ENCODE measurements around the gene DMWD. TPM values are rescaled to one million over a fixed set of nuclear protein-coding genes. Genes with fewer than 3 reads are reported as not detected.

The DMWD gene
- total and polyA plus RNA-seq, 2 of the 13 experiments (the other 11 are each of a cell fraction or from before 2014, with no cell fraction given) = 10.3 to 14.9 TPM

DNA sequence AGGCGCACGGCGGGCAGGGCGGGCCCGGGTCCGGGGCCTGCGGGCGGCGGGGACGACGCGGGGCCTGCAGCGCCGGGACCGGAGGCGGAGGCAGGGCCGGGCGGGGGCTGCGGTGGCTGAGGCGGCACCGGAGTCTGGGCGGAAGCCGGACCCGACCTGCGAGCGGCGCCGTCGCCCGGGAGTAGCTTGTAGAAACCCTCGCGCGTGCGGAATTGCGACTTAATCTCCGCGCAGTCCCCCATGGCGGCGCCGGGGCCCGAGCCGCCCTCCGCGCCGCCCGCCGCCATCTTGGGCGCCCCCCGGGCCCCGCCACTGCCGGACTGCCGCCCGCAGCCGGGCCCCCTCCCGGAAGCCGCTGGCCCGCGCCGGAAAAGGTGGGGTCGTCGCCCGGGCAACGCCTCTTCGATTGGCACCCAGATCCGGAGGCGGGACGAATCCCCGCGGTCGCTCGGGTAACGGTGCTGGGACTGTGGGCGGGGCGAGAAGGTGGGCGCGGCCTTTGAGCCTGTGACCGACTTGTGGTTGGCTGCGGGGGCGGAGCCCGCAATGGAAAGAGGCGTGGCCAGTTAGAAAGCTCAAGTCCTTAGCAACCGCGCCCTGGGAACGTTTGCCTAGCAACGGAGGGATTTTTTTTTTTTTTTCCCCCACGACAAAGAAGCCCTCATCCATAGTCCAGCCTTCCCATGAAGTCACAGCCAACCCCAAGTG is at the start of gene DMWD (continued):
- TF ChIP-seq, protein P1, sequence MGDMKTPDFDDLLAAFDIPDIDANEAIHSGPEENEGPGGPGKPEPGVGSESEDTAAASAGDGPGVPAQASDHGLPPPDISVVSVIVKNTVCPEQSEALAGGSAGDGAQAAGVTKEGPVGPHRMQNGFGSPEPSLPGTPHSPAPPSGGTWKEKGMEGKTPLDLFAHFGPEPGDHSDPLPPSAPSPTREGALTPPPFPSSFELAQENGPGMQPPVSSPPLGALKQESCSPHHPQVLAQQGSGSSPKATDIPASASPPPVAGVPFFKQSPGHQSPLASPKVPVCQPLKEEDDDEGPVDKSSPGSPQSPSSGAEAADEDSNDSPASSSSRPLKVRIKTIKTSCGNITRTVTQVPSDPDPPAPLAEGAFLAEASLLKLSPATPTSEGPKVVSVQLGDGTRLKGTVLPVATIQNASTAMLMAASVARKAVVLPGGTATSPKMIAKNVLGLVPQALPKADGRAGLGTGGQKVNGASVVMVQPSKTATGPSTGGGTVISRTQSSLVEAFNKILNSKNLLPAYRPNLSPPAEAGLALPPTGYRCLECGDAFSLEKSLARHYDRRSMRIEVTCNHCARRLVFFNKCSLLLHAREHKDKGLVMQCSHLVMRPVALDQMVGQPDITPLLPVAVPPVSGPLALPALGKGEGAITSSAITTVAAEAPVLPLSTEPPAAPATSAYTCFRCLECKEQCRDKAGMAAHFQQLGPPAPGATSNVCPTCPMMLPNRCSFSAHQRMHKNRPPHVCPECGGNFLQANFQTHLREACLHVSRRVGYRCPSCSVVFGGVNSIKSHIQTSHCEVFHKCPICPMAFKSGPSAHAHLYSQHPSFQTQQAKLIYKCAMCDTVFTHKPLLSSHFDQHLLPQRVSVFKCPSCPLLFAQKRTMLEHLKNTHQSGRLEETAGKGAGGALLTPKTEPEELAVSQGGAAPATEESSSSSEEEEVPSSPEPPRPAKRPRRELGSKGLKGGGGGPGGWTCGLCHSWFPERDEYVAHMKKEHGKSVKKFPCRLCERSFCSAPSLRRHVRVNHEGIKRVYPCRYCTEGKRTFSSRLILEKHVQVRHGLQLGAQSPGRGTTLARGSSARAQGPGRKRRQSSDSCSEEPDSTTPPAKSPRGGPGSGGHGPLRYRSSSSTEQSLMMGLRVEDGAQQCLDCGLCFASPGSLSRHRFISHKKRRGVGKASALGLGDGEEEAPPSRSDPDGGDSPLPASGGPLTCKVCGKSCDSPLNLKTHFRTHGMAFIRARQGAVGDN (CRISPR knock-in tag; IDR thresholded peaks at IDR 0.05) = peak; percentile 26; the same call in 1 of the 2 replicates
- peak; percentile 63 for TF ChIP-seq ZFX (CRISPR knock-in tag; IDR thresholded peaks at IDR 0.05; ENCODE audit: low read depth)
- no peak for TF ChIP-seq ZBTB7B (CRISPR knock-in tag; IDR thresholded peaks at IDR 0.05)
- TF ChIP-seq ZNF674 (CRISPR knock-in tag; IDR thresholded peaks at IDR 0.05; ENCODE audit: low read depth) = no peak
- no peak for TF ChIP-seq MZF1 (CRISPR knock-in tag; IDR thresholded peaks at IDR 0.05; ENCODE audit: borderline replicate concordance)
- TF ChIP-seq, protein P2, sequence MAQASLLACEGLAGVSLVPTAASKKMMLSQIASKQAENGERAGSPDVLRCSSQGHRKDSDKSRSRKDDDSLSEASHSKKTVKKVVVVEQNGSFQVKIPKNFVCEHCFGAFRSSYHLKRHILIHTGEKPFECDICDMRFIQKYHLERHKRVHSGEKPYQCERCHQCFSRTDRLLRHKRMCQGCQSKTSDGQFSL (CRISPR knock-in tag; IDR thresholded peaks at IDR 0.05) = no peak
- TF ChIP-seq RAD21 (CRISPR knock-in tag; IDR thresholded peaks at IDR 0.05) = peak; percentile 61; the same call in 1 of the 2 replicates
- TF ChIP-seq, protein P3, sequence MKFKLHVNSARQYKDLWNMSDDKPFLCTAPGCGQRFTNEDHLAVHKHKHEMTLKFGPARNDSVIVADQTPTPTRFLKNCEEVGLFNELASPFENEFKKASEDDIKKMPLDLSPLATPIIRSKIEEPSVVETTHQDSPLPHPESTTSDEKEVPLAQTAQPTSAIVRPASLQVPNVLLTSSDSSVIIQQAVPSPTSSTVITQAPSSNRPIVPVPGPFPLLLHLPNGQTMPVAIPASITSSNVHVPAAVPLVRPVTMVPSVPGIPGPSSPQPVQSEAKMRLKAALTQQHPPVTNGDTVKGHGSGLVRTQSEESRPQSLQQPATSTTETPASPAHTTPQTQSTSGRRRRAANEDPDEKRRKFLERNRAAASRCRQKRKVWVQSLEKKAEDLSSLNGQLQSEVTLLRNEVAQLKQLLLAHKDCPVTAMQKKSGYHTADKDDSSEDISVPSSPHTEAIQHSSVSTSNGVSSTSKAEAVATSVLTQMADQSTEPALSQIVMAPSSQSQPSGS (CRISPR knock-in tag; IDR thresholded peaks at IDR 0.05) = no peak
- no peak for TF ChIP-seq ZNF296 (CRISPR knock-in tag; conservative IDR thresholded peaks at IDR 0.05)
- no peak for TF ChIP-seq ZNF652 (CRISPR knock-in tag; IDR thresholded peaks at IDR 0.05; ENCODE audit: borderline replicate concordance, low read depth)
- TF ChIP-seq NFIC (IDR thresholded peaks at IDR 0.05; ENCODE audit: low read length) = no peak
- TF ChIP-seq, protein P4, sequence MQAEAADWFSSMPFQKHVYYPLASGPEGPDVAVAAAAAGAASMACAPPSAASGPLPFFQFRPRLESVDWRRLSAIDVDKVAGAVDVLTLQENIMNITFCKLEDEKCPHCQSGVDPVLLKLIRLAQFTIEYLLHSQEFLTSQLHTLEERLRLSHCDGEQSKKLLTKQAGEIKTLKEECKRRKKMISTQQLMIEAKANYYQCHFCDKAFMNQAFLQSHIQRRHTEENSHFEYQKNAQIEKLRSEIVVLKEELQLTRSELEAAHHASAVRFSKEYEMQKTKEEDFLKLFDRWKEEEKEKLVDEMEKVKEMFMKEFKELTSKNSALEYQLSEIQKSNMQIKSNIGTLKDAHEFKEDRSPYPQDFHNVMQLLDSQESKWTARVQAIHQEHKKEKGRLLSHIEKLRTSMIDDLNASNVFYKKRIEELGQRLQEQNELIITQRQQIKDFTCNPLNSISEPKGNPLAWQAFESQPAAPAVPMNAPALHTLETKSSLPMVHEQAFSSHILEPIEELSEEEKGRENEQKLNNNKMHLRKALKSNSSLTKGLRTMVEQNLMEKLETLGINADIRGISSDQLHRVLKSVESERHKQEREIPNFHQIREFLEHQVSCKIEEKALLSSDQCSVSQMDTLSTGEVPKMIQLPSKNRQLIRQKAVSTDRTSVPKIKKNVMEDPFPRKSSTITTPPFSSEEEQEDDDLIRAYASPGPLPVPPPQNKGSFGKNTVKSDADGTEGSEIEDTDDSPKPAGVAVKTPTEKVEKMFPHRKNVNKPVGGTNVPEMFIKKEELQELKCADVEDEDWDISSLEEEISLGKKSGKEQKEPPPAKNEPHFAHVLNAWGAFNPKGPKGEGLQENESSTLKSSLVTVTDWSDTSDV (CRISPR knock-in tag; IDR thresholded peaks at IDR 0.05) = no peak
- TF ChIP-seq DNMT3B (CRISPR knock-in tag; conservative IDR thresholded peaks at IDR 0.05) = no peak
- TF ChIP-seq ZNF7 (CRISPR knock-in tag; IDR thresholded peaks at IDR 0.05) = no peak
- peak; percentile 40; the same call in 1 of the 2 replicates for TF ChIP-seq NCOR1 (IDR thresholded peaks at IDR 0.05; ENCODE audit: borderline replicate concordance, low read length)
- TF ChIP-seq ZMAT5 (CRISPR knock-in tag; IDR thresholded peaks at IDR 0.05; ENCODE audit: borderline replicate concordance, low read depth) = no peak
- TF ChIP-seq, protein P5, sequence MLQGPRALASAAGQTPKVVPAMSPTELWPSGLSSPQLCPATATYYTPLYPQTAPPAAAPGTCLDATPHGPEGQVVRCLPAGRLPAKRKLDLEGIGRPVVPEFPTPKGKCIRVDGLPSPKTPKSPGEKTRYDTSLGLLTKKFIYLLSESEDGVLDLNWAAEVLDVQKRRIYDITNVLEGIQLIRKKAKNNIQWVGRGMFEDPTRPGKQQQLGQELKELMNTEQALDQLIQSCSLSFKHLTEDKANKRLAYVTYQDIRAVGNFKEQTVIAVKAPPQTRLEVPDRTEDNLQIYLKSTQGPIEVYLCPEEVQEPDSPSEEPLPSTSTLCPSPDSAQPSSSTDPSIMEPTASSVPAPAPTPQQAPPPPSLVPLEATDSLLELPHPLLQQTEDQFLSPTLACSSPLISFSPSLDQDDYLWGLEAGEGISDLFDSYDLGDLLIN (CRISPR knock-in tag; IDR thresholded peaks at IDR 0.05; ENCODE audit: borderline replicate concordance) = no peak
- no peak for TF ChIP-seq ZNF598 (CRISPR knock-in tag; IDR thresholded peaks at IDR 0.05; ENCODE audit: borderline replicate concordance)
- peak; percentile 16; the same call in 1 of the 2 replicates for TF ChIP-seq MAX (IDR thresholded peaks at IDR 0.05)
